H1 (cell line): ENCODE data around the gene ASAP3. TPM values are rescaled to one million over a fixed set of nuclear protein-coding genes. Genes with fewer than 3 reads are reported as not detected.

Experiments used
- CTCF ChIA-PET: fragments of 300-600 bp; sonication (Branson Sonifier 250); formaldehyde crosslinking; loops from one replicate; lab custom pipeline; 2021; ENCODE audit not compliant: partially characterized antibody; lab: Charles Lee
- POLR2A ChIA-PET: fragments of 300-600 bp; sonication (Branson Sonifier 250); formaldehyde crosslinking; loops from one replicate; lab custom pipeline; 2021; ENCODE audit warnings: inconsistent platforms; ENCODE audit not compliant: partially characterized antibody; lab: Charles Lee
- DNase-seq, 2 experiments: peaks; one replicate each; pipeline versions ENCODE4 v3.0.0 to v3.0.0-alpha.2; 2010 to 2022; ENCODE audit warnings: low spot score in 2 of 2, low read depth in 1 of 2, mixed read lengths in 1 of 2
- FAIRE-seq: peaks from 2 replicates; lab custom pipeline; 2011; peaks lifted over from hg19 to GRCh38; lab: Jason Lieb, UNC
- H2AFZ ChIP-seq: 2 replicates; pipeline ENCODE4 v1.8.1; 2012; ENCODE audit warnings: low read length, inconsistent platforms
- H2AK5ac ChIP-seq: 2 replicates; pipeline ENCODE4 v1.6.1; 2013; ENCODE audit warnings: low read depth, low read length
- H2BK120ac ChIP-seq: replicated peaks from 2 replicates; pipeline ENCODE3; 2013; ENCODE audit warnings: low read depth, low read length, inconsistent platforms
- H2BK12ac ChIP-seq: 2 replicates; pipeline ENCODE4 v1.6.1; 2013; ENCODE audit warnings: low read depth, low read length
- H2BK15ac ChIP-seq: 2 replicates; pipeline ENCODE4 v1.6.1; 2013; ENCODE audit warnings: low read length
- H2BK20ac ChIP-seq: 2 replicates; pipeline ENCODE4 v1.6.1; 2013; ENCODE audit warnings: low read length
- H2BK5ac ChIP-seq: 2 replicates; pipeline ENCODE4 v1.6.1; 2013; ENCODE audit warnings: low read depth, low read length
- H3K14ac ChIP-seq: 2 replicates; pipeline ENCODE4 v1.6.1; 2013; ENCODE audit warnings: inconsistent platforms; ENCODE audit not compliant: insufficient read length
- H3K18ac ChIP-seq: 2 replicates; pipeline ENCODE4 v1.6.1; 2013; ENCODE audit warnings: low read length; ENCODE audit errors: extremely low read depth
- H3K23ac ChIP-seq: 2 replicates; pipeline ENCODE4 v1.6.1; 2013; ENCODE audit warnings: inconsistent platforms; ENCODE audit not compliant: insufficient read length
- H3K23me2 ChIP-seq: 2 replicates; pipeline ENCODE4 v1.6.1; 2013; ENCODE audit warnings: low read depth, low read length
- H3K27ac ChIP-seq: 2 replicates; pipeline ENCODE4 v1.6.1; 2011; ENCODE audit warnings: low read depth, low read length, inconsistent platforms
- H3K27me3 ChIP-seq, 4 experiments: replicated peaks in 1 of 4; 1 replicate in 1 of 4; 2 replicates in 3 of 4; pipeline versions ENCODE4 v1.6.1 to v1.8.1; 2011 to 2013; ENCODE audit warnings: low read length in 3 of 4, mild to moderate bottlenecking in 3 of 4, inconsistent platforms in 2 of 4, mixed read lengths in 2 of 4, moderate library complexity in 1 of 4; ENCODE audit not compliant: control insufficient read depth in 3 of 4, insufficient read depth in 3 of 4; ENCODE audit errors: extremely low read depth in 1 of 4
- H3K36me3 ChIP-seq, 4 experiments: 2 replicates each; pipeline versions ENCODE4 v1.6.1 to v1.8.1; 2011 to 2013; ENCODE audit warnings: mild to moderate bottlenecking in 4 of 4, low read length in 3 of 4, moderate library complexity in 2 of 4, control low read depth in 1 of 4, inconsistent platforms in 1 of 4; ENCODE audit not compliant: insufficient read depth in 4 of 4, control insufficient read depth in 2 of 4
- H3K4ac ChIP-seq: replicated peaks from 2 replicates; pipeline ENCODE3; 2013; ENCODE audit warnings: low read length, low read depth, mixed read lengths, inconsistent platforms; ENCODE audit not compliant: insufficient read length
- H3K4me1 ChIP-seq, 4 experiments: replicated peaks in 1 of 4; 1 replicate in 1 of 4; 2 replicates in 3 of 4; pipeline versions ENCODE4 v1.6.1 to v1.8.1; 2011 to 2013; ENCODE audit warnings: low read length in 3 of 4, inconsistent platforms in 2 of 4, mixed read lengths in 1 of 4; ENCODE audit not compliant: insufficient read depth in 4 of 4, control insufficient read depth in 3 of 4
- H3K4me2 ChIP-seq, 2 experiments: 2 replicates each; pipeline versions ENCODE4 v1.6.1 to v1.8.1; 2011 to 2013; ENCODE audit warnings: low read depth in 2 of 2, low read length in 2 of 2, control low read depth in 1 of 2, inconsistent platforms in 1 of 2, mild to moderate bottlenecking in 1 of 2; ENCODE audit not compliant: insufficient read depth in 1 of 2
- H3K4me3 ChIP-seq, 4 experiments: fragments of 200-600, 300-600 bp in 1 of 4; sonication (generic), shearing (Covaris generic), sonication (Bioruptor Twin) in 1 of 4; 2 replicates each; pipeline versions ENCODE4 v1.5.1 to v1.8.1; 2011 to 2016; ENCODE audit warnings: low read length in 4 of 4, low read depth in 3 of 4, control low read depth in 2 of 4, inconsistent platforms in 2 of 4, mild to moderate bottlenecking in 2 of 4, mixed read lengths in 1 of 4, moderate library complexity in 1 of 4; ENCODE audit not compliant: insufficient read depth in 2 of 4; ENCODE audit errors: extremely low read depth in 1 of 4
- H3K56ac ChIP-seq: replicated peaks from 2 replicates; pipeline ENCODE3; 2013; ENCODE audit warnings: low read depth, mild to moderate bottlenecking, mixed read lengths, low read length, inconsistent platforms; ENCODE audit not compliant: insufficient read length
- H3K79me1 ChIP-seq: 2 replicates; pipeline ENCODE4 v1.6.1; 2013; ENCODE audit warnings: low read depth, low read length, control low read depth
- H3K79me2 ChIP-seq, 2 experiments: 2 replicates each; pipeline versions ENCODE4 v1.6.1 to v1.8.1; 2012 to 2013; ENCODE audit warnings: low read length in 2 of 2, mild to moderate bottlenecking in 2 of 2, inconsistent platforms in 1 of 2; ENCODE audit not compliant: insufficient read depth in 2 of 2, control insufficient read depth in 1 of 2
- H3K9ac ChIP-seq, 4 experiments: replicated peaks in 1 of 4; 1 replicate in 1 of 4; 2 replicates in 3 of 4; pipeline versions ENCODE4 v1.6.1 to v1.8.1; 2011 to 2013; ENCODE audit warnings: low read depth in 3 of 4, low read length in 3 of 4, control low read depth in 2 of 4, mild to moderate bottlenecking in 2 of 4, moderate library complexity in 2 of 4, inconsistent platforms in 1 of 4; ENCODE audit errors: extremely low read depth in 1 of 4
- H3K9me3 ChIP-seq, 2 experiments: 2 replicates each; pipeline versions ENCODE4 v1.6.1 to v1.8.1; 2012 to 2013; ENCODE audit warnings: mild to moderate bottlenecking in 2 of 2, moderate library complexity in 2 of 2, control low read depth in 1 of 2, inconsistent platforms in 1 of 2, low read depth in 1 of 2, low read length in 1 of 2, mixed read lengths in 1 of 2; ENCODE audit not compliant: insufficient read depth in 2 of 2
- H4K20me1 ChIP-seq, 2 experiments: replicated peaks in 1 of 2; 2 replicates each; pipeline versions ENCODE3 to v1.8.1; 2011 to 2013; ENCODE audit warnings: inconsistent platforms in 2 of 2, low read length in 2 of 2, mild to moderate bottlenecking in 1 of 2; ENCODE audit not compliant: insufficient read depth in 2 of 2, control insufficient read depth in 1 of 2
- H4K5ac ChIP-seq: 2 replicates; pipeline ENCODE4 v1.6.1; 2013; ENCODE audit warnings: low read length, low read depth, mixed read lengths, inconsistent platforms; ENCODE audit not compliant: insufficient read length
- H4K8ac ChIP-seq: 2 replicates; pipeline ENCODE4 v1.8.0; 2013; ENCODE audit warnings: mild to moderate bottlenecking, moderate library complexity, low read length, inconsistent platforms; ENCODE audit not compliant: insufficient read depth; ENCODE audit errors: extremely low read depth
- H4K91ac ChIP-seq: replicated peaks from 2 replicates; pipeline ENCODE3; 2013; ENCODE audit warnings: low read length, mixed read lengths, inconsistent platforms; ENCODE audit not compliant: insufficient read length
- TCF12 ChIP-seq: IDR thresholded peaks from 2 replicates; pipeline ENCODE4 v1.6.1; 2011; ENCODE audit warnings: low read depth, mild to moderate bottlenecking, low read length
- WGBS, 2 experiments: shearing (Covaris generic) in 1 of 2; methylation state at CpG; one replicate each; pipeline versions ENCODE4 v1.1.6 to v1.1.7; 2013 to 2015; ENCODE audit warnings: low lambda C conversion rate in 2 of 2, mixed read lengths in 2 of 2, inconsistent platforms in 1 of 2, low coverage in 1 of 2, missing lambda C conversion rate in 1 of 2; ENCODE audit not compliant: insufficient replicate concordance in 2 of 2, insufficient coverage in 1 of 2, insufficient read length in 1 of 2; ENCODE audit errors: extremely low coverage in 1 of 2, missing lambda C conversion rate in 1 of 2; 5-methylcytosine and 5-hydroxymethylcytosine counted together
- polyA plus RNA-seq, 7 experiments: library from polyadenylated mRNA; depleted of rRNA in 3 of 7; stranded (reverse) in 5 of 7; unstranded in 2 of 7; fragments of >200 nt in 5 of 7; fragments of 200-250 nt in 2 of 7; gene quantifications; 1 replicate in 5 of 7; 2 replicates in 1 of 7; 4 replicates in 1 of 7; pipeline versions ENCODE4 v1.2.1 to v1.2.3, GENCODE V29; 2011 to 2013; ENCODE audit warnings: missing spikeins in 2 of 7, mixed read lengths in 2 of 7
- total RNA-seq: library from RNA; stranded (reverse); fragmentation: NEBNext Ultra II Directional; extraction: Animal tissue kit (Norgen Biotek cat#: 25700); gene quantifications from 2 replicates; pipeline ENCODE4 v1.2.1, GENCODE V29; 2021

Gene ASAP3
- total and polyA plus RNA-seq, 2 of the 8 experiments (the other 6 are each of a cell fraction or from before 2014, with no cell fraction given) = 53.1 to 58.0 TPM

- H4K91ac ChIP-seq = no peak overlapping the region
- H2AK5ac ChIP-seq = no peak overlapping the region
- H2BK120ac ChIP-seq = no peak overlapping the region
- no peak overlapping the region for H3K18ac ChIP-seq
- H4K8ac ChIP-seq = no peak overlapping the region
- no peak overlapping the region for H3K4ac ChIP-seq
- no peak overlapping the region for H3K56ac ChIP-seq
- FAIRE-seq (no peak), DNase-seq (no peak)
- peaks cover 10% of the 10 kb centered on the region; the same call in 1 of the 2 replicates for H3K79me1 ChIP-seq
- no peak overlapping the region for H3K23ac ChIP-seq
- H2BK5ac ChIP-seq = no peak overlapping the region
- no peak overlapping the region for H3K14ac ChIP-seq
- peaks cover 10 to 26% of the 10 kb centered on the region in 2 experiments for H4K20me1 ChIP-seq
- no peaks in the 10 kb centered on the region for H3K23me2 ChIP-seq
- H2BK12ac ChIP-seq = no peak overlapping the region
- no peak overlapping the region for H2BK15ac ChIP-seq
- no peaks in the 10 kb centered on the region for H3K4me1 ChIP-seq
- WGBS, 2 experiments = 73% methylated on average over 5 of the region's 5 CpGs; no CpG with 5 or more reads in 1 of the 2 experiments
- TF ChIP-seq TCF12 = no peak
- no peak overlapping the region for H2BK20ac ChIP-seq
- no peak overlapping the region for H3K9ac ChIP-seq
- H3K27me3 ChIP-seq = no peaks in the 10 kb centered on the region
- no peak overlapping the region for H3K4me2 ChIP-seq
- H3K36me3 ChIP-seq = no peaks in the 10 kb centered on the region
- H2AFZ ChIP-seq = no peak overlapping the region
- peaks cover 0 to 8% of the 10 kb centered on the region in 2 experiments; a peak in 2 of 4 replicates for H3K79me2 ChIP-seq
- H3K9me3 ChIP-seq = no peaks in the 10 kb centered on the region
- ChIA-PET CTCF (interaction anchor here (0.9 to 1.4 kb wide), 4 partner anchors 11 to 28 kb away, joined by 3 read pairs; partner anchors contain the start of gene ASAP3), POLR2A (interaction anchor here (1.8 kb wide), 1 partner anchor 15 kb away, joined by 3 read pairs; the partner anchor contains the start of gene ASAP3)
- H3K4me3 ChIP-seq = no peak overlapping the region
- no peak overlapping the region for H4K5ac ChIP-seq
- H3K27ac ChIP-seq = no peak overlapping the region
These were observed 14.5 kb downstream of the ASAP3 start for GRCh38 chr1:23469372-23469982.
